Caco-2 (cell line): ENCODE measurements around the gene SLC27A6. TPM values are rescaled to one million over a fixed set of nuclear protein-coding genes. Genes with fewer than 3 reads are reported as not detected.
"Not testable (repeated sequence)": the region's sequence is repeated elsewhere in the genome, so short reads cannot be mapped to it uniquely, and the experiment has no call there.

Source experiments
- BruUV-seq: library from RNA; stranded (reverse); fragments of 400-500 nt; replicated peaks from 2 replicates; lab custom pipeline; 2021; lab: Mats Ljungman, UMichigan
- CTCF ChIA-PET: fragments of 300-600 bp; sonication (Branson Sonifier 250); formaldehyde crosslinking; loops from one replicate; lab custom pipeline; 2022; ENCODE audit warnings: antibody characterized with exemption; lab: Charles Lee
- POLR2A ChIA-PET: fragments of 300-600 bp; sonication (Branson Sonifier 250); formaldehyde crosslinking; loops from one replicate; lab custom pipeline; 2022; ENCODE audit warnings: antibody characterized with exemption; lab: Charles Lee
- DNase-seq, 2 experiments: peaks; one replicate each; pipeline versions ENCODE4 v3.0.0 to v3.0.0-alpha.2; 2020 to 2022
- H3K27me3 ChIP-seq: replicated peaks from 2 replicates; pipeline ENCODE4 v1.6.0; 2011; ENCODE audit warnings: low read length; ENCODE audit not compliant: control insufficient read depth, insufficient read depth
- H3K36me3 ChIP-seq: 2 replicates; pipeline ENCODE4 v1.5.1; 2011; ENCODE audit warnings: low read length; ENCODE audit not compliant: control insufficient read depth, insufficient read depth
- H3K4me1 ChIP-seq: fragments of 250-450 bp; sonication (Bioruptor Pico); 2 replicates; pipeline ENCODE4 v1.5.1; 2020; ENCODE audit warnings: mild to moderate bottlenecking
- H3K4me3 ChIP-seq: 2 replicates; pipeline ENCODE4 v1.5.1; 2011; ENCODE audit warnings: low read depth, mild to moderate bottlenecking, control low read depth, low read length
- H3K9me3 ChIP-seq: fragments of 250-450 bp; sonication (Bioruptor Pico); 2 replicates; pipeline ENCODE4 v1.5.1; 2020; ENCODE audit warnings: mild to moderate bottlenecking, moderate library complexity
- H3K27ac Mint-ChIP-seq: one replicate; pipeline ENCODE4 v1.8.0; 2022; ENCODE audit warnings: mixed read lengths; ENCODE audit not compliant: unreplicated experiment
- H3K27me3 Mint-ChIP-seq: one replicate; pipeline ENCODE4 v1.8.0; 2022; ENCODE audit warnings: mixed read lengths; ENCODE audit not compliant: insufficient read depth, unreplicated experiment
- H3K36me3 Mint-ChIP-seq: one replicate; pipeline ENCODE4 v1.8.0; 2022; ENCODE audit warnings: mild to moderate bottlenecking, mixed read lengths; ENCODE audit not compliant: insufficient read depth, unreplicated experiment
- H3K4me1 Mint-ChIP-seq: one replicate; pipeline ENCODE4 v1.8.0; 2022; ENCODE audit warnings: low read depth, mixed read lengths; ENCODE audit not compliant: unreplicated experiment
- H3K4me3 Mint-ChIP-seq: one replicate; pipeline ENCODE4 v1.8.0; 2022; ENCODE audit warnings: mild to moderate bottlenecking, moderate library complexity, mixed read lengths; ENCODE audit not compliant: unreplicated experiment
- H3K9me3 Mint-ChIP-seq: one replicate; pipeline ENCODE4 v1.8.0; 2022; ENCODE audit warnings: mixed read lengths; ENCODE audit not compliant: unreplicated experiment
- CTCF ChIP-seq, 2 experiments: fragments of 200-600 bp in 1 of 2; IDR thresholded peaks; 1 replicate in 1 of 2; 2 replicates in 1 of 2; pipeline versions ENCODE4 v1.5.1 to v1.8.0; 2011 to 2022; ENCODE audit warnings: antibody characterized with exemption in 1 of 2, control low read depth in 1 of 2, inconsistent platforms in 1 of 2, low read depth in 1 of 2, low read length in 1 of 2, mild to moderate bottlenecking in 1 of 2, moderate library complexity in 1 of 2; ENCODE audit not compliant: insufficient read depth in 1 of 2, severe bottlenecking in 1 of 2, unreplicated experiment in 1 of 2
- intact Hi-C: fragments of 100-400 bp; cut with micrococcal nuclease; formaldehyde crosslinking; loops from one replicate; pipeline ENCODE4 v1.10.0; 2022; ENCODE audit not compliant: unreplicated experiment
- total RNA-seq: library from RNA; stranded (reverse); gene quantifications from 2 replicates; pipeline ENCODE4 v1.2.3, GENCODE V29; 2022

SLC27A6 gene
- total RNA-seq, 1 experiment from 2014 or later = not detected

DNA sequence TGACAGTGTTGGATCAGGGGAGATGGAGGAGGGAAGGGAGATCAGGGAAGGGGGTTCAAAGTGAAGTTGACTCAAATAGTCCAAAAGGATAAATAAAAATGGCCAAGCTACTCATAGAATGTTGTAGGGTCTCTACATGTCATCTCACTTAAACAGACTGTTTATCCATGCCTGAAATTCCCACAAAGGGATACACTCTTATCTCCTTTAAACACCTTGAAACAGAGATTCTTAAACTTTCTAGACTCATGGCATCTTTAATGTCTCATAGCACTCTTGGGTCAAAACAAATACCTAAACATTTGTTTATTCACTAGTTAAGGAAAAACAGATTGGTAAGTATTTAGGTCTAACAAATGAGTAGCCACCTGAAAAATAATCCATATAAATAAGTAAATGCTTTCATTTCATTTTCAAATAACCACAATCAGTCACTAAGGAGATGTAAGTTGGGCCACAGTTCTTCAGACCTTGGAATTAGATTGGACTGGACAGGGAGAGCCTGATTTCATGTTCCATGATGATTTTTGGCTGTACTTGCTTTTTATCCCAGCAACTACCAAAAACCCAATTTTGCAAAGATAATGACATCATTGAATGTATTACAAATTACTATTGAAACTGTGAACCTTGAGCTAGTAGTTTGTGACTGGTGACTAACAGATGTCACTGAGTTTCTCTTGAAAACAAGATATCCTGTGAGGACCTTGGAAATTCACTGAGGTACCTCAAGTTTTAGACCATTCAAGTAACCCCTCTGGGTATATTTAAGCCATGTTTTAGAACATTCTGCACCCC lies 66.8 kb downstream of the SLC27A6 start:
- H3K4me3 Mint-ChIP-seq = no peak overlapping the region
- H3K4me1 Mint-ChIP-seq = no peaks in the 10 kb centered on the region
- Histone ChIP-seq H3K36me3 (no peaks in the 10 kb centered on the region), H3K27me3 (no peaks in the 10 kb centered on the region), H3K4me1 (no peaks in the 10 kb centered on the region), H3K4me3 (no peak overlapping the region), H3K9me3 (no peaks in the 10 kb centered on the region)
- no peaks in the 10 kb centered on the region for H3K9me3 Mint-ChIP-seq
- H3K36me3 Mint-ChIP-seq = no peaks in the 10 kb centered on the region
- intact Hi-C loops = no loop called here
- no peak for DNase-seq
- BruUV-seq = no TSS peak
- ChIA-PET POLR2A (no interaction called here), CTCF (no interaction called here)
- TF ChIP-seq CTCF (IDR thresholded peaks at IDR 0.05; ENCODE audit: insufficient read depth in 1 of 2, low read depth in 1 of 2, low read length in 1 of 2, severe bottlenecking in 1 of 2, unreplicated experiment in 1 of 2) = no peak
- H3K27ac Mint-ChIP-seq = no peak overlapping the region
- peaks cover 2% of the 10 kb centered on the region for H3K27me3 Mint-ChIP-seq

- H3K4me3 Mint-ChIP-seq, H3K4me1 ChIP-seq, H3K27me3 Mint-ChIP-seq, CTCF ChIA-PET, BruUV-seq, H3K36me3 Mint-ChIP-seq, H3K36me3 ChIP-seq, H3K4me3 ChIP-seq, H3K27me3 ChIP-seq, POLR2A ChIA-PET, H3K27ac Mint-ChIP-seq, DNase-seq, intact Hi-C loops, H3K9me3 ChIP-seq, H3K4me1 Mint-ChIP-seq, H3K9me3 Mint-ChIP-seq: not testable (repeated sequence)
Measured at GRCh38 chr5:129036257-129036656, 71.0 kb downstream of the SLC27A6 start.

- Mint-ChIP-seq H3K4me1 (no peaks in the 10 kb centered on the region), H3K9me3 (peaks cover 15% of the 10 kb centered on the region), H3K27ac (no peak overlapping the region), H3K36me3 (no peaks in the 10 kb centered on the region), H3K27me3 (peaks cover 8% of the 10 kb centered on the region), H3K4me3 (no peak overlapping the region)
- BruUV-seq = no TSS peak
- ChIA-PET POLR2A (no interaction called here), CTCF (interaction anchor here (0.7 kb wide), 1 partner anchor 12 kb away, joined by 5 read pairs; no protein-coding TSS in a partner anchor)
- no peak for DNase-seq
- Histone ChIP-seq H3K9me3 (no peaks in the 10 kb centered on the region; the same call in 1 of the 2 replicates), H3K36me3 (no peaks in the 10 kb centered on the region), H3K27me3 (no peaks in the 10 kb centered on the region), H3K4me1 (no peaks in the 10 kb centered on the region), H3K4me3 (no peak overlapping the region)
- no peak for TF ChIP-seq CTCF (IDR thresholded peaks at IDR 0.05; ENCODE audit: insufficient read depth in 1 of 2, low read depth in 1 of 2, low read length in 1 of 2, severe bottlenecking in 1 of 2, unreplicated experiment in 1 of 2)
- intact Hi-C loops = no loop called here
Measured at GRCh38 chr5:129041196-129041881, 76.1 kb downstream of the SLC27A6 start.
